Hindlimb muscle (tissue), 1 donor: ENCODE results near the gene PRSS57. TPM values are rescaled to one million over a fixed set of nuclear protein-coding genes. Genes with fewer than 3 reads are reported as not detected.
"Not testable (repeated sequence)": the region's sequence is repeated elsewhere in the genome, so short reads cannot be mapped to it uniquely, and the experiment has no call there.

ENCODE experiments used
- DNase-seq: peaks from one replicate; pipeline ENCODE4 v3.0.0-alpha.2; 2013
- polyA plus RNA-seq: library from polyadenylated mRNA; unstranded; fragments of 120-200 nt; gene quantifications from one replicate; pipeline ENCODE4 v1.2.1, GENCODE V29; 2013; ENCODE audit not compliant: insufficient read length

PRSS57 gene
- 0.32 TPM for polyA plus RNA-seq

GRCh38 chr19:695352-695949, at the start of gene PRSS57:
Gene PRSS57 (minus strand): TSS chr19:695452. CDS start chr19:695430, 22 bp downstream.
- no peak for DNase-seq

- peak; percentile 58 for DNase-seq
Observed at GRCh38 chr19:743168-743687, 48.0 kb upstream of the PRSS57 start.

- no peak for DNase-seq
Observed at GRCh38 chr19:742540-743075, 47.4 kb upstream of the PRSS57 start.

GRCh38 chr19:741506-742131, 46.4 kb upstream of the PRSS57 start:
- no peak for DNase-seq

GRCh38 chr19:740816-741505, 45.7 kb upstream of the PRSS57 start:
- DNase-seq = not testable (repeated sequence)

GRCh38 chr19:739998-740715, 44.9 kb upstream of the PRSS57 start:
- DNase-seq = no peak

- no peak for DNase-seq
Observed at GRCh38 chr19:738509-739128, 43.4 kb upstream of the PRSS57 start.

- no peak for DNase-seq
Observed at GRCh38 chr19:737591-738093, 42.4 kb upstream of the PRSS57 start.

- no peak for DNase-seq
Observed at GRCh38 chr19:736125-736524, 40.9 kb upstream of the PRSS57 start.

GRCh38 chr19:734716-735115, 39.5 kb upstream of the PRSS57 start:
- DNase-seq = no peak

GRCh38 chr19:732148-733069, 37.2 kb upstream of the PRSS57 start:
- DNase-seq = no peak

GRCh38 chr19:731000-731399, 35.7 kb upstream of the PRSS57 start:
- DNase-seq = no peak

- no peak for DNase-seq
Observed at GRCh38 chr19:729965-730668, 34.9 kb upstream of the PRSS57 start.

- not testable (repeated sequence) for DNase-seq
Observed at GRCh38 chr19:729564-729963, 34.3 kb upstream of the PRSS57 start.

GRCh38 chr19:728011-728410, 32.8 kb upstream of the PRSS57 start:
- DNase-seq = no peak

GRCh38 chr19:726993-727956, 32.0 kb upstream of the PRSS57 start:
- no peak for DNase-seq

GRCh38 chr19:725461-726089, 30.3 kb upstream of the PRSS57 start:
- DNase-seq = no peak

GRCh38 chr19:723714-724113, 28.5 kb upstream of the PRSS57 start:
- DNase-seq = no peak
